Left lung (tissue), 10 donors: Measurements from ENCODE around the gene TNFRSF19. TPM values are rescaled to one million over a fixed set of nuclear protein-coding genes. Genes with fewer than 3 reads are reported as not detected.
A peak's percentile ranks its signal among the peaks of the same experiment; 100 is the strongest.

ENCODE experiments used
- ATAC-seq: fragments of 200-7000 bp; cut with Tn5 transposase; one replicate; pipeline ENCODE4 v1.9.1; 2020; ENCODE audit warnings: moderate library complexity
- DNase-seq, 4 donors: peaks; one replicate each; pipeline ENCODE4 v3.0.0-alpha.2; 2013 to 2020
- H3K27ac ChIP-seq, 2 donors: fragments of 200-600 bp; sonication (generic) in 1 of 2; one replicate each; pipeline versions ENCODE4 v1.5.0 to v1.8.0; 2020 to 2021
- H3K27me3 ChIP-seq, 2 donors: fragments of 200-600 bp; sonication (generic) in 1 of 2; one replicate each; pipeline versions ENCODE4 v1.5.0 to v1.8.0; 2020 to 2021
- H3K36me3 ChIP-seq, 2 donors: fragments of 200-600 bp; sonication (generic) in 1 of 2; one replicate each; pipeline versions ENCODE4 v1.5.0 to v1.8.0; 2020 to 2021
- H3K4me1 ChIP-seq, 2 donors: fragments of 200-600 bp; one replicate each; pipeline ENCODE4 v1.8.0; 2021
- H3K4me3 ChIP-seq, 2 donors: fragments of 200-600 bp; sonication (generic) in 1 of 2; one replicate each; pipeline versions ENCODE4 v1.5.0 to v1.8.0; 2020 to 2021; ENCODE audit warnings: mild to moderate bottlenecking in 1 of 2
- H3K9me3 ChIP-seq, 2 donors: fragments of 200-600 bp; sonication (generic) in 1 of 2; one replicate each; pipeline versions ENCODE4 v1.5.0 to v1.8.0; 2020 to 2021
- CTCF ChIP-seq, 2 donors: fragments of 200-600 bp; sonication (generic) in 1 of 2; IDR thresholded peaks; one replicate each; pipeline versions ENCODE4 v1.5.0 to v1.8.0; 2021; ENCODE audit warnings: antibody characterized with exemption in 2 of 2
- intact Hi-C, 2 donors: fragments of 100-400 bp; cut with DNase I; formaldehyde crosslinking; loops; one replicate each; pipeline versions ENCODE4 v1.11.2 to v1.14.2; 2022
- polyA plus RNA-seq, 6 donors: library from polyadenylated mRNA; unstranded; fragments of 120-200 nt; gene quantifications; one replicate each; pipeline ENCODE4 v1.2.1, GENCODE V29; 2013; ENCODE audit not compliant: insufficient read length in 6 of 6
- total RNA-seq, 2 donors: library from RNA; stranded (reverse); fragmentation: NEBNext Ultra II Directional; extraction: Animal tissue kit (Norgen Biotek cat#: 25700); gene quantifications; one replicate each; pipeline ENCODE4 v1.2.1, GENCODE V29; 2021
- donor health status: DM: no; HTN: yes; CAD: no.
- donor health status: DM: no; HTN: no; CAD: no.

Gene TNFRSF19
- total and polyA plus RNA-seq, 8 donors: 28.1 to 97.1 (median 87.5) TPM

GRCh38 chr13:23563085-23563845 lies 6.9 kb upstream of the TNFRSF19 start:
- Histone ChIP-seq H3K27ac (no peak overlapping the region), H3K9me3 (no peaks in the 10 kb centered on the region), H3K27me3 (no peaks in the 10 kb centered on the region), H3K36me3 (no peaks in the 10 kb centered on the region), H3K4me1 (peaks cover 0 to 7% of the 10 kb centered on the region in 2 donors), H3K4me3 (no peak overlapping the region)
- no peak for TF ChIP-seq CTCF (IDR thresholded peaks at IDR 0.05)
- ATAC-seq (no peak), DNase-seq (no peak)
- intact Hi-C loops: no loop called here

GRCh38 chr13:23567906-23568460 lies 2.2 kb upstream of the TNFRSF19 start:
- DNase-seq (no peak), ATAC-seq (no peak)
- Histone ChIP-seq H3K4me1 (no peaks in the 10 kb centered on the region), H3K27me3 (peaks cover 0 to 22% of the 10 kb centered on the region in 2 donors), H3K36me3 (no peaks in the 10 kb centered on the region), H3K4me3 (no peak overlapping the region), H3K9me3 (no peaks in the 10 kb centered on the region), H3K27ac (no peak overlapping the region)
- intact Hi-C loops: no loop called here
- TF ChIP-seq CTCF (IDR thresholded peaks at IDR 0.05): no peak

GRCh38 chr13:23570921-23571315 lies 706 bp downstream of the TNFRSF19 start:
- ATAC-seq (peak; percentile 67), DNase-seq (peak in 1 of 4 donors; percentile 40)
- Histone ChIP-seq H3K27me3 (peaks cover 0 to 22% of the 10 kb centered on the region in 2 donors), H3K27ac (peak overlapping the region in 1 of 2 donors; percentile 73), H3K9me3 (no peaks in the 10 kb centered on the region), H3K4me1 (no peaks in the 10 kb centered on the region), H3K4me3 (peak overlapping the region; percentile 4 to 10), H3K36me3 (no peaks in the 10 kb centered on the region)
- intact Hi-C loops: no loop called here
- no peak for TF ChIP-seq CTCF (IDR thresholded peaks at IDR 0.05)

GRCh38 chr13:23571431-23571830 lies 1.2 kb downstream of the TNFRSF19 start:
- Histone ChIP-seq H3K4me1 (no peaks in the 10 kb centered on the region), H3K9me3 (no peaks in the 10 kb centered on the region), H3K27me3 (peaks cover 0 to 22% of the 10 kb centered on the region in 2 donors), H3K4me3 (peak overlapping the region; percentile 4 to 10), H3K27ac (peak overlapping the region in 1 of 2 donors; percentile 73), H3K36me3 (no peaks in the 10 kb centered on the region)
- intact Hi-C loops: no loop called here
- TF ChIP-seq CTCF (IDR thresholded peaks at IDR 0.05): no peak
- ATAC-seq (no peak), DNase-seq (peak in 1 of 4 donors; percentile 30)

GRCh38 chr13:23572836-23573235 lies 2.6 kb downstream of the TNFRSF19 start:
- ATAC-seq: no peak
- TF ChIP-seq CTCF (IDR thresholded peaks at IDR 0.05): no peak
- intact Hi-C loops: no loop called here
- Histone ChIP-seq H3K27ac (peak overlapping the region in 1 of 2 donors; percentile 73), H3K4me1 (no peaks in the 10 kb centered on the region), H3K4me3 (peak overlapping the region in 1 of 2 donors; percentile 10), H3K36me3 (no peaks in the 10 kb centered on the region), H3K9me3 (no peaks in the 10 kb centered on the region), H3K27me3 (peaks cover 0 to 22% of the 10 kb centered on the region in 2 donors)
- no peak for DNase-seq
